ENCODE measurements around the gene SLC12A3.

- TF ChIP-seq CTCF (IDR thresholded peaks at IDR 0.05) (no peak), ZFX (IDR thresholded peaks at IDR 0.05; ENCODE audit: borderline replicate concordance) (no peak)
Observed at GRCh38 chr16:56830669-56831068, 34.3 kb upstream of the SLC12A3 start.
